Activated CD8-positive, alpha-beta memory T cell treated with anti-CD3 and anti-CD28 coated beads, Interleukin-2, amount 50 U/mL, for 24 hours (primary cell): ENCODE results near the gene MXD1.
"Not testable (repeated sequence)": the region's sequence is repeated elsewhere in the genome, so short reads cannot be mapped to it uniquely, and the experiment has no call there.

Experiments
- DNase-seq: peaks from one replicate; pipeline ENCODE4 v3.0.0-alpha.2; 2020; ENCODE audit errors: extremely low read depth

The MXD1 gene

DNA sequence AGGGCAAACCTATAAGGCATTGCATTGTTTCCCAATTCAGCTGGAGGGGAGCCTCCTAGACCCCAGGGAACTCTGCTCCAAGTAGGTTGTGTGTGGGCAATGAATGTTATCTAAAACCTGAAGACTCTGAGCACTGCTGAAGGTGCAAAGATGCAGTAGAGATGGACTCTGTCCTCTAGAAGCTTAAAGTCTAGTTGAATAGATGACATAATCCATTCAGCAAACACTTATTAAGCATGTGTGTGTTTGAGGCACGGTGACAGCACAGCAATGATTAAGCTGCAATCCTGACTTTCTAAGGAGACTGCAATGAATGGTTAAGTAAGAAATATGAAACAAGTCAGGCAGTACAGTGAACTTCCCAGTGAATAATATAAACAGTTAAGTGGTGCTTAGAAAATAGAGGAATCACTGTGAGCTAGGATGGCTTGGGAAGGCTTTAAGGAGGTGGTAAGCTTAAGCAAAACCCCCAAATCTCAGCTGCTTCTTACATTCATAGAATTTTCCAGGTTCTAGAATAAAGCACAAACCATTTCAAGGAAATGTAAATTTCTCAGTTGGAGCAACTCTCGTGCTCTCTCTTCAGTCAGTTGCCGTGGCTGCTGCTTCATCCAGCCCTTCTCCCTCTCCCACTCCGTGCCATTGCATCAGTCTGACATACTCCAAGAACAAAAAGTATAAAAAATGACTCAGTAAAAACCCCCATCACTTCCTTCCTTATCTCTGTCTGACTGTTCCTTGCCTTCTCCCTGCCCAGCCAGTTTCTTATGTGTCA is 19.1 kb downstream of the MXD1 start:
- no peak for DNase-seq

DNA sequence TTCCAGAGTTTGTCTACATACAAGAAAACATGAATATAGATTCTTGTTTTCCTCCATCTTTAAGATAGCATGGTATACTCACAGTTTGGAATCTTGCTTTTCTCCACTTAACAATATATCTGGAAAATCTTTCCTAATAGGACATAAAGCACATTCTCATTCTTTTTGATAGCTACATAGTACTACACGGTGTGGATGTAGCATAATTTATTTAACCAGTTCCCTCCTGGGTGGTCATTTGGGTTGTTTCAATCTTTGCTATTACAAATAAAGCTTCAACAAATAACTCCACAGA is 19.7 kb downstream of the MXD1 start:
- DNase-seq: no peak

DNA sequence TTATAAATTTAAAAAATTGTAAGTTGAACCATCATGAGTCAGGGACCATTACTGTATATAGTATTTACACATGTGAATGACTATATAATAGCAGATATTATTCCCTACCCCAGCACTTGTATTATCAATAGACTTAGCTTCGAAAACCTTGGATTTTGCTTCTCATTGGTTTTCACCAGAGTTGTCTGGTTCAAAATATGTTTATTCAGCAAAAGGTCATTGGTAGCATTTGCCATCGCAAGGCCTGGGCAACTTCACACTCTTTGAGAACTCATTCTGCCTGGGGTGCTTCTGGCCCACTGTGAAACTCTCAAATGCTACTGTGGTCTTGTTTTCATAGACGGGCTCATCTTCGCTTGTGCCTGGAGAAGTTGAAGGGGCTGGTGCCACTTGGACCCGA is 20.1 kb downstream of the MXD1 start:
- no peak for DNase-seq

DNA sequence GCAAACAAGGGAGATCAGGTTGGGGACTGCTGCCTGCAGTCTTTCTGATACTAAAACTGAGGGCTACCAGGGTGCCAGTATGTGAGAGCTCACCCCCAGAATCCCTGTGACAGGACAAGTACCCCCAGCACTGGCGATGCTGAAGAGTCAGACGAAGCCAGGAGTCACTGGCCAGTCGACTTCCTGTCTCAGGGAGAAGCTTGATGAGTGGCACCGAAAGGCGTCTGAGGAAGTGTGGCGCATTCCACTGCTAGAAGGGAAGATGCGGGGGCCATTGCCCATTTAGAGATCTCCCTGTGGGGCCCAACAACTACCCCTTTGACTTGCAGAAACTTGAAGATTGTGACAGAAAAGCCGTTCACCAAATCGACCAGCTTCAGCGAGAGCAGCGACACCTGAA is 22.0 kb downstream of the MXD1 start:
- DNase-seq: no peak

DNA sequence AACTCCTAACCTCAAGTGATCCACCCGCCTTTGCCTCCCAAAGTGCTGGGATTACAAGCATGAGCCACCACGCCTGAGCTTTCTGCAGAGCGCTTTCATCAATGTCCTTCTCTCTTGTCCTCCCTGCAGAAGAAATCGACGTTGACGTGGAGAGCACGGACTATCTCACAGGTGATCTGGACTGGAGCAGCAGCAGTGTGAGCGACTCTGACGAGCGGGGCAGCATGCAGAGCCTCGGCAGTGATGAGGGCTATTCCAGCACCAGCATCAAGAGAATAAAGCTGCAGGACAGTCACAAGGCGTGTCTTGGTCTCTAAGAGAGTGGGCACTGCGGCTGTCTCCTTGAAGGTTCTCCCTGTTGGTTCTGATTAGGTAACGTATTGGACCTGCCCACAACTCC is 23.1 kb downstream of the MXD1 start:
- no peak for DNase-seq

DNA sequence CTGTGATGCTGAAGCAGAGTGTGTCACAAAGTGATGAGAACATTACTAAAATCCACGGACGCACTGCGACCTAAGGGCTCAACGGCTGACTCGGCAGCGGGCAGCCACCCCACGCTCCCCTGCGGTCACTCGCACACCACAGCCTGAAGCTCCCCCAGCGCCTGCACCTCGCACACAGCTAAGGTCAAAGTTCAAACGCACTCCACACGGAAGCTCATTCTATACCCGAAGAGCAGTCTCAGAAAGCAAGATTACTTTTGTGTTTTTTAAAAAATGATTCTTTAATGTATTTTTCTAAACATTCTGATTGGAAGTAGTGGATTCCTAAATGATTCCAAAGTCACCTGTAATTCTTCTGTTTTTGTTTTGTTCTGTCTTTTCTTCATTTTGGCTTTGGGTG is 24.8 kb downstream of the MXD1 start:
- no peak for DNase-seq

DNA sequence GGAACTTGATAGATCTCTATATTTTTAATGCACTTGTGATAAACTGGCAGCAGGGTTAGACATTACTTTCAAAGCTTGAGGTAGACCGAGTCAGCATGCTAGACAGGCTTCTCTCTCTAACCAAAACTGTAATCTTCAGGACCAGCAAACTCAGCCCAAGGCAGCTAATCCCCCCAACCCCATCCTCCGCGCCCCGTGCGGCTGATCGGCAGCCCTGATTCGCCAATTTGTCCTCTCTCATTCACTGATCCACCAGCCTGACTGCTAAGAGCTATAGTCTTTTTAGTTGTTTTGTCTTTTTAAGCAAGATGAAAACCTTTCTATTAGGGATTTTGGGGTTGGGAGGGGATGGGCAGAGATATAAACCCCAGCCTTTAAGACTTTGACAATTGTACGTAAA is 25.8 kb downstream of the MXD1 start:
- DNase-seq: no peak

DNA sequence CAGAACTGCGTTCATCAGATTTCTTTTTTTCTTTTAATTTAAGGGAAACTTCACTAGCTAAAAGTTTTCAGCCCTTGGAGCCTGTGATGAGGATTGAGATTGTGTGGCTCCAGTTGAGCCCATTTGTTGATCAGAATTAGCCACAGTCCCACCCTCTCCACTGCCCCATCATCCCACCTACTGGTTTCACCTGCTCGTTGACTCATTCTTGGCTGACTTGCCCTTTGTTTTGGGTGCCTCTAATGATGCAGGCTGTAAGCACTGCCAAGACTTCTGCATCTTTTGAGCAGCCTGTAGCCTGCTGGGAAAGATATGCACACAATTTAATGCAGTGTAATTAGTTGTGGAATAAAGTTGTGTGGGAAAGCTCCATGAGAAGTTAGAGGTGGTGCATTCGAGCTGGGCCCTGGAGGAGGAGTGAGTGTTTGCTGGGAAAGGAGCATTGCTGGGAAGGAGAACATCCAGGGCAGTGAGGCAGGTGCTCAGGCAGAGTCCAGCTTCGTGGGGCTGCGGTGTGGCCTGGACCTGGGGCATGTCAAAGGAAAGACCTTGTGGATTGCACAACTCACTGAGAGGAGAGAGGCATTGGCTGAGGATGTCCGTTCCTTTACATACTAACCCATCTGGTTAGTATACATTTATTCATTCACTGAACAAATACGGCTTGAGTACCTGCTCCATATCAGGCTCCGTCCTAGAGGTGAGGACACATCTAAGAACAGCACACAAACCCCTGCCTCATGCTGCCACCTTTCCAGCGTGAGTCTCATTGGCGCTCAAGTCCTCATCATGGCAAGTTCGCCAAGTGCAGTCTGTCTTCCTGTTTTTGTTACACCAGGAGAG is 28.3 kb downstream of the MXD1 start:
- DNase-seq: no peak

DNA sequence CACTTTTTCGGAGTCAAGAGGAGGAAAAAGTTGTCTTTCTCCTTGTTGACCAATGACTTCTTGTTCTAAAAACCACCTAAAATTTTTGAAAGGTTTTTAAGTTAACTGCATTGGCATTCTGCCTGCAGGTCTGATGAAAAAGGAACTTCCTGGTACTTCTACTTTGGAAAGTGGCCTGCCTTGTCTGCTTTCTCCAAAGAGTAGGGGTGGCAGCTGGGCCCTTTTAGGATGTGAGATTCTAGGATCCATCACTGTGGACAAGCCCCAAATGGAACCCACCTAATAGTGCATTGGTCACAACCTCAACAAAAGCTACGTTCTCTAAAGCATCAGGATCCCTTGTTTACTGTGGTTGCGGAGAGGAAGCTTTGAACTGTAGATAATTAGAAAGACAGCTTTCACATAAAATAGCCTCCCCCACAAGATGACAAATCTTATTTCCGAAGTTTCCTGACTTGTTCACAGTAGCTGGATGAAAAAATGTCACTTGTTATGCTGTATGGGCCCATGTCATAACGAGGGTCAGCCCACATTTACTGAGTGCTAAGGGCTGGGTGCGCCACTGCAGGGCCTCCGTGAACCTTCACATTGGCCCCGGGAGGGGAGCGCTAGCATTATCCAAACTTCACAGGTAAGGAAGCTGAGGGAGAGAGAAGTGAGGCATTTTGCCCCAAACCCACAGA is 29.1 kb downstream of the MXD1 start:
- no peak for DNase-seq

DNA sequence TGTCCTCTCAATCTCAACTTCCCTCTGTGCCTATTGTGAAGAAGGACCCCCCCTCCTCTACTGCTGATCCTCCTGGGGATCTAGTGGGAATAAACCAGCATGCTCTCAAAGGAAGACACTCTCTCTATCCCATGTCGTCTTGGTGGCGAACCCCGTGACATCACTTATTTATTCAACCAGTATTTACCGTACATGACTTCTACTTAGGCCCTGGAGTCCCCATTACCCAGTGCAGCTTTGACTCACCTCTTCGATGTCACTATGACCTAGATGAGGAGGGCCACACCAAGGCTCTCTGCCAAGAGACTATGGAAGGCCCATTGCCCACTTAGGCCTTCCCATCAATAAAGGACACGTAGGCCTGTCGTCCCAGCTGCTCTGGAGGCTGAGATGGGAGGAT is 29.8 kb downstream of the MXD1 start:
- no peak for DNase-seq

DNA sequence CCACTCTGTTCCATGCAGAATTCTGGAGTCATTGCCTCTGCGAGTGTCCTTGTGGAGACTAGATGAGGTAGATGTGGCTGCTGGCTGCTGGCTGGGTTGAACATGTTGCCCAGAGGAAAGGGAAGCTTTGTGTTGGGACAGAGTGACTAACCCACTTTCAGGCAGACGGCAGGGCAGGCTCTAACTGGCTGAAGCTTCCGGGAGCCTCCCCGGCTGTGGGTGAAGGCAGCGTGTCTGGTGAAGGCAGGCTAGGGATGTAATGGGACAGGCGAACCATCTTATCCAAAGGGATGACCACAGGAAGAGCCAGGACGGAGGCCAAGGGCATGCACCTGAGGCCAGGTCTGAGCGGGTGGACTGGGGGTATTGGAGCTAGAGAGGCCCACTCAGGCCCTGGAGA is 30.5 kb downstream of the MXD1 start:
- no peak for DNase-seq

DNA sequence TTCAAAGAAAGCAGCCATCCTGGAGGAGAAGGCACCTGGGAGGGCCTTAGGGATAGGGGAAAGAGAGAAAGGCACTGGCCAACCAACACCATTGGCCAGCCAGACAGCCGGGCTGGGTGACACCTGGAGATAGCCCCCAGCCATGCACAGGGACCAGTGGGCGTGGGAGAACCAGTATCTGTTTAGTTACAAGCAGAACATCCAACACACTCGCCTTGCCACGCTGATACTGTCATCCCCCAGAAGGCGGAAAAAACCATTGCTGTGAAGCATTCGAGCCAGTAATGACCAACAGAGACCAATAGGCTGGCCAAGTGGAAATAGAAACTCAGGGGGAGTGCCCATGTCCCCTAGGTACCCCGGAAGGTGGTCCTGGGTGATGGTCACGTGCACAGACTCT is 31.0 kb downstream of the MXD1 start:
- DNase-seq: no peak

DNA sequence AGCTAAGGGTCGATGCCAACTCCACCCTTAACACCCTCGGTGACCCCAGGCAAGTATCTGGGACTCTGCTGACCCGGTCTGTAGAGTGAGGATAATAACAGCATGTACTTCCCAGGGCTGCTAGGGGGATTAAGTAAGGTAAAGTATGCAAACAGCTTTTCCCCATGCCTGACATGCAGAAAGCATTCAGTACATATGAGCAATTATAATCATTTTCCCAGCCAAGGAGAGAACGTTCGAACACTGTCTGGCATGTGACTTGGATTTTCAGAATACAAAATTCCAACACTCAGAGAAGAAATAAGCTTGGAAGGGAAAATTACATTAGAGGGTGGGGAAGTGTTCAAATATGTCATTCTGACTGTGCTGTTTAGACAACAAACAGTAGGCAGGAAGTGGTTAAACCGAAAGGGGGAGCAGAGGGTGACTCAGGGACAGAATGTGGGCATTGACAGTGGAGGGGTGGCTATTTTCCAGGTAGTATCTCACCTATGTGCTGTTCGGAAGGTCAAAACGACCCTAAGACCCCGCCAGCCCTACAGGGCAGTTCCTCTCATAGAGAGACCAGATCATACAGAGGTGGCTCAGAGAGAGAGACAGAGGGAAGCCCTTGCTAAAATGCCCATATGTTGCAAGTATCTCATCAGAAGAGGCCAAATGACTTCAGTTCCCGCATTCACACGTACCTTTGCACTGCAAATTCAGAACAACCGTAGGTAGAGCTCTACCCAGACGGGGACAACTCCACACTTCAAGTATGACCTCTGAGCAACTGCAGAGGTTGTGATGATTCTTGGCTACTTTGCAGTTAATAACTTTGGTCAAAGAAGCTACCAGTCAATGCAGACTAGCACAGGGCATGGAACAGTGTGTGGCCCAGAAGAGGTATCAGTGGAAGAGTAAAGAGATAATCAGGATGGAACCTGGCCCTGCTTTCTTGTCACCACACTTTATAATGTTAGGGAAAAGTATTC is 31.7 kb downstream of the MXD1 start:
- no peak for DNase-seq

DNA sequence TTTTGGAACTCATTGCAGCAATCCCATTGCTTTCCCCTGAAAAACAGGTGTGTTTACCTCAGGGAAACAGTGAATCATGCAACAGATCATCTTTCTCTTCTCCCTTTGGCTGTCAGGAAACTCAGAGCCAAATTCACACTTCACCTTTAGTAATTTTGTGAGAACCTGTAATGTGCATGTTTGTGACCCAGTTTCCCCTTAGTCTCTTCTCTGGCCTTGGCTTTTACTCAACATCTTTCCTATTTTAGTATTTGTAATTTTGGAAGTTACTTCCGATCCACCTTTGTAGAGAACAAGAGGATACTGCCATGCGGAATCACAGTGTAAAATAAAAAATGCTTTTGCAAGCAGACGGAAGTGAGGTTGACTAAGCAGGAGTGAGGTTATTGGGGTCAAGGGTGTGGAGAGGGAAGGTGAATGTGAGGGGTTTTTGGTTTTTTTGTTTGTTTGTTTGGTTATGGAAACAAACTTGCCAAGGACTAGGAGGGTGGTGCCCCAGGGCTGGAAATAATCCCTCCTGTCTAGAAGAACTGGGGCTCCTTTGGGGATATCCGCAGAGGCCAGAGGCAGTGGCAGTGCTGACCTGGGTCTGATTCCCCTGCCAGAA is 32.5 kb downstream of the MXD1 start:
- no peak for DNase-seq

DNA sequence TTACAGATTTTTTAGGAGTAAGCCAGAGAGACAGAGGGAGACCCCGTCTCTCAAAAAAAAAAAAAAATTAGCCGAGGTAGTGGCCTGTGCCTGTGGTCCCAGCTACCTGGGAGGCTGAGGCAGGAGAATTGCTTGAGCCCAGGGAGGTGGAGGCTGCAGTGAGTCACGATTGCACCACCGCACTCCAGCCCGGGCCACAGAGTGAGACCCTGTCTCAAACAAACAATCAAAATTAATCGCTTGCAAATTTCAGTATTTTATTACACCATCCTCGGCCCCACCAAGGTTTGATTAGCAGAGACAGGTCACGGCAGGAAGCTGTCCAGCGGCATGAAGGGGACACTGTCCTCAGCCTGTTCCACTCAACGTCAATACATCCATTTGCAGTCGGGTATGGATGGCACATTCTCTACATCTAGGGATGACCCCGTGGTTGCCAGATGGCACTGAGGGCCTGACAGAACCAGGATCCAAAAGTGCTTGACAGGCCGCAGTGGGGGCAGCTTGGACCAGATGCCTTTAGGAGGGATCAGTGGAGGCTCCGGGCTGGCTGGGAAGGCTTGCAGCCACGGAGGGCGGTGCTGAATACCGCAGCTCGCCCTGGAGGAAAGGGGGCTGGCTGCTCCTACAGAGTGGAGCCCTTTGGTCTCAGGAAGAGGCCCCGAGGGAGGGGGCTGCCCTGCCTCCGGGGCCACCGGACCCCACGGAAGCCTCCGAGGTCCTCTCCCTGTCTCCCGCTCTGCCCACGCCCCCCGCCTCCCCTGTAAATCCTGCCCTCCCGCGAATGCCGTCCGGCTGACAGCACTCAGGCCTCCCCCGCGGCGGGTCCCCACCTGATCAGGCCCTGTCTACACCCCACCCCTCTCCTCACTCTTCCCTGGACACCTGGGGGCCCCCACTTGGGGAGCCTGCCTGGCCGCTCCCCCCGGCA is 33.4 kb downstream of the MXD1 start:
- no peak for DNase-seq

DNA sequence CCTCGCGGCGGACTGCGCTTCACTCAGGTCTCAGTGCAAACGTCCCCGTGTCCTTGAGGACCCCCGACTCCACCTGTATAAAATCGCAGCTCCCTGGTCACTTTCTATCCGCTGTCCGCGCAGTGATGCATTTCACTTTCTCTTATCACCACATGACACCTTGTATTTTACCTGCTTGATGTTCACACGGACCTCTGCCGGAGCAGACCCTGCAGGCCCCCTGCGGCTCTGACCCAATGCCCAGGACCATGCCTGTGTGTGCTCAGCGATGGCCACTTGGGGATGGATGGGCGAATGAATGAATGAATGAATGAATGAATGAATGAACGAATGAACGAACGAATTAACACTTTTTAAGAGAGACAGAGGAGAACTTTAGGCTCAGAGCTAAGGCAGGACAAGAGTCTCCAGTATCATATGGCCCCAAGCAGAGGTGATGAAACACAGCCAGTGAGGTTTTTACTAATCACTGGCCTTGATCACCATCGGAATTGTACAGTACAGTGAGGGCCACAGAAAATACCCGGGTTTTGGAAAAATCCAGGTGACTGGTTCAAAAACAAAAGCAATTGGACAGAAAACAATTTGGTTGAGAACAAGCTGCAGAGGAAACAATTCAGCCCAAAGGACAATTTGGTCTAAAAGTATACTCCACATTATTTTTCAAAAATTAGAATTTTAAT is 34.2 kb downstream of the MXD1 start:
- no peak for DNase-seq

DNA sequence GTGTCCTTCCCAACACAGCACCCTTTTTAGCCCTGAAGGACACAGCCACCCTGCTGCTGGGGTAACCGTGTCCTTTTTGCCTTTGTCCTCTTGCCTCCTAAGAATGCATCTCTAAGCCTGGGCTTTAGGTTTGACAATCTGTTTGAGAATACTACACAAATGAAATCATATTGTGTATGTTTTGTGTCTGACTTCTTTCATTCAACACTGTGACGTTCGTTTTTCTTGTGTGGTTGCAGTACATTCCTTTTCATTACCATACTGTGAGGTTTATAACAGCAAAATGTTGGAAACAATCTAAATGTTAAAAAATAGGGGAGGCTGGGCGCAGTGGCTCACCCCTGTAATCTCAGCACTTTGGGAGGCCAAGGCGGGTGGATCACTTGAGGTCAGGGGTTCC is 35.3 kb downstream of the MXD1 start:
- no peak for DNase-seq

DNA sequence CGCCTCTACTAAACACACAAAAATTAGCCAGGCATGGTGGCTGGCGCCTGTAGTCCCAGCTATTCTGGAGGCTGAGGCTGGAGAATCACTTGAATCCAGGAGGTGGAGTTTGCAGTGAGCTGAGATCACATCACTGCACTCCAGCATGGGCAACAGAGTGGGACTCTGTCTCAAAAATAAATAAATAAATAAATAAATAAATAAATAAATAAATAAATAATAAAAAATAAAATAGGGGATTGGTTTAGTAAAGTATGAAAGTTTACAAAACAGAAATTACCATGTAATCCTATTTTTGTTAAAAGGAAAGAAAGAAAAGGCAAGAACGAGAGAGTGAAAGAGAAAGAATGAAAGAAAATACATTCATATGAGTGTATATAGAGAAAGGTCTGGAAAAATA is 35.8 kb downstream of the MXD1 start:
- not testable (repeated sequence) for DNase-seq

DNA sequence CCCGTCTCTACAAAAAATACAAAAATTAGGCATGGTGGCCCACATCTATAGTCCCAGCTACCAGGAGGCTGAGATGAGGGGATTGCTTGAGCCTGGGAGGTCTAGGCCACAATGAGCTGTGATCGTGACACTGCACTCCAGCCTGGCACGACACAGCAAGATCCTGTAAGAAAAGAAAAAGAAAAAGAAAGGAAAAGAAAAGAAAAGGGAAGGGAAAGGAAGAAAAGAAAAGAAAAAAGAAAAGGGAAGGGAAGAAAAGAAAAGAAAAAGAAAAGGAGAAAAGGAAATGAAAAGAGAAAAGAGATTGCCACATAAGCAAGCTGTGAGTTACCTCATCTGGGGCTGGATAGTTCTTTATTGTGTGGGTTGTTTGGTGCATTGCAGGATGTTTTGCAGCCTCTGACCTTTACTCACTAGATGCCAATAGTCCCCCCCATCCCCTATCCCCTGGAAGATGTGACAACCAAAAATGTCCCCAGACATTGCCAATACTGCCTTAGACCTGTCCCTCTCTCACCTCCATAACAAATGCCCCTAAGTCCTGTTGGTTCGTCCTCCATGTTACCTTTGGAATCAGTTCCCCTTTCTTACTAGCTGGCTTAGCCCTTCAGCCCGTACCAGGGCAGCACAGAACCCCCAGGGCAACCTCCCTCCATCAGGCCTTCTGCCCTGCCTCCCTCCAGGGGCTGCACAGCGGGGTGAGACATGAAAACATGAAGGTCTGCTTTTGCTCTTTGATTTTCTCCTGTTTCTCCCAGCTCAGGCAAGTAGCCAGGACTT is 37.6 kb downstream of the MXD1 start:
- DNase-seq: no peak
